Renal cortex interstitium (tissue), 11 donors: ENCODE measurements around the gene LIG1. TPM values are rescaled to one million over a fixed set of nuclear protein-coding genes. Genes with fewer than 3 reads are reported as not detected.

Experiments
- DNase-seq, 11 donors: peaks; one replicate each; pipeline ENCODE4 v3.0.0-alpha.2; 2013; ENCODE audit warnings: low read depth in 9 of 11, low spot score in 4 of 11; ENCODE audit errors: extremely low read depth in 1 of 11
- polyA plus RNA-seq, 3 donors: library from polyadenylated mRNA; unstranded; fragments of 120-200 nt; gene quantifications; one replicate each; pipeline ENCODE4 v1.2.1, GENCODE V29; 2013; ENCODE audit not compliant: insufficient read length in 3 of 3

Gene LIG1
- polyA plus RNA-seq, 3 donors: 61.8 to 78.8 (median 66.1) TPM

DNA sequence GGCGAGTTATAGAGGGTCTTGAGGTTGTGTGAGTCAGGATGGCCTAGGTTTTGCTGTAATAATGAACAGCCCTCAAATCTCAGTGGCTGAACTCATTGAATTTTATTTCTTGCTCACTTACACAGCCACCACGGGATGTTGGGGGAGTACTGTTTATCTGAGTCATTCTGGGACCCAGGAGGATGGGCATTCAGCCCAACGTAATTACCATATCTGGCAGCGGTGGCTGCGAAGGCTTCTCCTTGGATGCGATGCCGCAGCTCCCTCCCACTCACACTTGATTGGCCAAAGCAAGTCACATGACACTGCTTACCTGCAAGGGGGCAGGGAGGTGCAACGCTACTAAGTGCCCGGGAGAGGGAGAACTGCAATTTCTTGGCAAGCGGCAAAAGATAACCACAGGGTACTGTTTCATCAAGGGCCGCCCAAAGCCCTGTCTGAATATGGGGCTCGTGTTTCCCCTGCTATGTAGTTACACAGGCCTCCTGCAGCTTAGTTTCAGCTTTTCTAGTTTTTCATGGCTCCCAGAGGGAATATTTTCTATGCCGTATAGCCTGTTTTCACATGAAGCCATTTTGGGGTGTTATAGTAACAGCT lies 20.2 kb upstream of the LIG1 start:
- DNase-seq: peak in 3 of 11 donors; percentile 33 to 47 (median 38)

DNA sequence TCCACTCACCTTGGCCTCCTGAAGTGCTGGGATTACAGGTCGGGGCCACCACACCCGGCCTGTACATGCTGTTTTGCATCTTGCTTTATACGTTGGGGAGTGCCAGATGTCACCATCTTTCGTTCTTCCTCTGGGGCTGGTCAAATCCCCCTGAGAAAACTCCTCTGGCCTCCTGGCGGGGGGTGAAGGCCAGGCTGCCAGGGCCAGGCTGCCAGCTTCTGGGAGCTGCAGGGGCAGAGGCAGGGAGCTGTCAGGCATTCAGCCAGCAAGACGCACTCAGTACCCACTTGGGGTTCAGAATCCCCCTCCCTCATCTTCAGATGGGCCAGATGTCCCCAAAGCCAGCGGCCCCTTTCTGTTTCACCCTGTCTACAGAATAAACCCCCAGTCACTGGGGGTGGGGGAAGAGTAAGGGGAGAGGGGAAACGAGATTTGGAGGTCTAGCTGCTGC lies 16.4 kb upstream of the LIG1 start:
- no peak for DNase-seq

- DNase-seq: no peak
Observed at GRCh38 chr19:48186015-48186414, 15.9 kb upstream of the LIG1 start.

DNA sequence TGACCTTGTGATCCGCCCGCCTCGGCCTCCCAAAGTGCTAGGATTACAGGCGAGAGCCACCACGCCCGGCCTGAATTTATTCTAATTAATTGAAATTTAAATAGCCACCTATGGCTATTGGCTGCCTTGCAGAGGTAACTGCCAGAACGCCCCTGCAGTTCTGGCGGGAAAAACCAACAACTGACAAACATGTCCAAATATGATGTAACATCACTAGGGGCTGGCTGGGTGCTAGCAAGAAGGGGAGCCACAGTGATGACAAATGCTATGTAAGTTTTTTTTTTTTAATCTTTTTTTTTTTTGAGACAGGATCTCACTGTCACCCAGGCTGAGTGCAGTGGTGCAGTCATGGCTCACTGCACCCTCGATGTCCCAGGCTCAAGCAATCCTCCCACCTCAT lies 13.2 kb upstream of the LIG1 start:
- DNase-seq: no peak

GRCh38 chr19:48182434-48182833 lies 12.3 kb upstream of the LIG1 start:
- DNase-seq: no peak

DNA sequence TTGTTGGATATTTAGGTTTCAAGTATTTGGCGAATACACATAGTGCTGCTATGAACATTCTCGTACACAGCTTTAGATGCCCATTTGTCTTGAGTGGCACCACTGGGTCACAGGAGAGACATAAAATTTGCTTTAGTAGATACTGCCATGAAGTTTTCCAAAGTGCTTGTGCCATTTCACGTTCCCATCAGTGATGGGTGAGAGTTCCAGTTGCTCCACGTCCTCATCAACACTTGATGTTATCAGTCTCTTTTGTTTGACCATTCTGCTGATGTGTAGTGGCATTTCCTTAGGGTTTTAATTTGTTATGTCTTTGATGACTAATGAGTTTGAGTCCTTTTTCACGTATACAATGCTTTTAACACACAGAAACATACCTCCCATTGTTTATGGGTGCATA lies 11.4 kb upstream of the LIG1 start:
- no peak for DNase-seq

GRCh38 chr19:48176226-48176625 lies 6.1 kb upstream of the LIG1 start:
- no peak for DNase-seq

- DNase-seq: no peak
Observed at GRCh38 chr19:48175578-48175977, 5.4 kb upstream of the LIG1 start.

GRCh38 chr19:48174445-48175030 lies 4.4 kb upstream of the LIG1 start:
- no peak for DNase-seq

DNA sequence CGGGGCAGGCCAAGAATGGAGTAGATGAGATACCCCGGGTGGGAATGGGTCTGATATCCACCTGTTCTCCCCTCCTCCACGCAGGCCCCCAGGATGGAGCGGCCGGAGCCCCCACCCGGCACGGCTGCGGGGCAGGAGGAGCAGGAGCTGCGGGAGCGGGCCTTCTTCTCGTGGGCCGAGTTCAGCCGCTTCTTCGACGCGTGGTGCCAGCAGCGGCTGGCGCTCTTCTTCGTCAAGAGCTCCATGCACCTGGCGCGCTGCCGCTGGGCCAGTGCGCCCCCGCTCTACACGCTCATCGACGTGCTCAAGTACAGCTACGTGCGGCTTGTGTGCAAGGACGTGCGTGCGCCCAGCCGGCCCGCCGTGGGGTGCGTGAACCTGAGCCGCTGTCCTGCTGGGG lies 1.6 kb upstream of the LIG1 start:
- DNase-seq: no peak

DNA sequence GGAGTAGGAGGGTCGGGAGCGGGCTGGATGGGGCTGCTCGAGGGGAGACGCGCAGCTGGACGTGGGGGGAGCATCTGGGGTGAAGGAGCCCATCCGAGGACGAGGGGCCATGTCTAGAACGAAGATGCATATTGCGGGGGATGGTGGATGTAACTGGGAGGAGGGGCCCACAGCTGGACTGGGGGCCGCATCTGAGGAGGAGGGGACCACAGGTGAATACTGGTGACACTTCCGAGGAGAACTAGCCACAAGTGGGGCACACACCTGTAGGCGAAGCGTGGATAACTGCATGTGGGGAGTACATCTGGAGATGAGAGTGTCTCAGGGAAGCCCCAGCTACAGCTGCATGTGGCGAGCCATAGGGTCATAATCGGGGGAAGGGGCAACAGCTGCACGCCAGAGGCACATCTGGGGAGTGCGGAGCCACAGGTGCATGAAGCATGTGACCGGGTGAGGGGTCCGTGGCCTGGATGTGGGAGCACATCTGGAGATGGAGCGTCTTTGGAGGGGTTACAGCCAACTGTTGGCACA lies 738 bp upstream of the LIG1 start:
- DNase-seq: no peak

DNA sequence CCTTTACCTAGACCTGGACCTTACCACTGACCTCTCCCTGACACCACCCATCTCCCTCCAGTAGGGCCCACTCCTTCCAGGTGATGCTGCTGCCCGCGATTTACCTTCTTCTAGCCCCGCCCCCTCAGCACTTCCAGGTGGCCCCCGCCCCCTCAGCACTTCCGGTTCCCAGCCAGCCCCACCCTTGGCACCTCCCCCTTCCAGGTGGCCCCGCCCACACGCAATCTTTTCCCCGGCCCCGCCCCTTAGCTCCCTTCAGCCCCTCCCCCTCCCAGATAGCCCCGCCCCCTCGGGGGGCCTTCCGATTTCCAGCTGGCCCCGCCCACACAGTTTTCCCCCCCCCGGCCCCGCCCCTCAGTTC lies 586 bp downstream of the LIG1 start:
- DNase-seq: peak in 4 of 11 donors; percentile 26 to 38 (median 27)

DNA sequence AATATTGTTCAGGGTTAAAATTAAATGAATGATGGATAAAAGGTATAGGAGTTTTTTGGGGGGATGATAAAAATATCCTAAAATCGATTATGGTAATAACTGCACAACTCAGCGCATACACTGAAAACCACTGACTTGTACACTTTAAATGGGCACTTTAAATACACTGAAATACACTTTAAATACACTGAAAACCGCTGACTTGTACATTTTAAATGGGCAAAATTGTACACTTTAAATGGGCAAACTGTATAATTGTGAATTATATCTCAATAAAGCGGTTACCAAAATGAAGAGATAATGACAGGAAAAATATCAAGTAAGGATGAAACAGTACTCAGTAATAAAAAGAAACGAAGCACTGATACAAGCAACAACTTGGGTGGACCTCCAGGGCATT lies 1.5 kb downstream of the LIG1 start:
- no peak for DNase-seq

DNA sequence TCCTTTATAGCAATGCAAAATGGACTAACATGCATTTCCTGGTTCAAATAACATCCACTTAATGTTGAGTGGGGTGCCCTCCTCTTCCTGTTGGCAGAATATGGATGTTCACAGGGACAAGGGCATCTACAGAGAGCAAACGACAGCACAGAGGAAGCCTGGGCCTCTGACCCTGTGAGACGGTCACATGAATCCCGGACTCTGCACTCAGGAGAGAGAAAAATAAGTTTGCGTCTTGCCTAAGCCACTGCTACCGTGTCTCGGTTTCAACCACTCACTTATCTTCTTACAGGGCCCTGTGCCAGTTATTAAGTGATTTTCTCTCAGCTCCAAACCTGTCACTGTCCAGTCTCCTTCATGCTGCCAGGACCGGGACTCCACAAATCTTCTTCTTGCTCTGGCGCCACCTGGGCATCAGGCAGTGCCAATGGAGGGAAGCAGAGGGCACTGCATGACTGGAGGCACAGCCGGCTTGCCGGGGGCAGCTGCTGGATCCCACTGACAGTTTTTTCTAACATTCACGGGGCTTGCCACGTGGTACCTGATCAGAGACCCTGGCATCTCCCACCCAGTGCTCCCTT lies 11.8 kb downstream of the LIG1 start:
- DNase-seq: no peak

DNA sequence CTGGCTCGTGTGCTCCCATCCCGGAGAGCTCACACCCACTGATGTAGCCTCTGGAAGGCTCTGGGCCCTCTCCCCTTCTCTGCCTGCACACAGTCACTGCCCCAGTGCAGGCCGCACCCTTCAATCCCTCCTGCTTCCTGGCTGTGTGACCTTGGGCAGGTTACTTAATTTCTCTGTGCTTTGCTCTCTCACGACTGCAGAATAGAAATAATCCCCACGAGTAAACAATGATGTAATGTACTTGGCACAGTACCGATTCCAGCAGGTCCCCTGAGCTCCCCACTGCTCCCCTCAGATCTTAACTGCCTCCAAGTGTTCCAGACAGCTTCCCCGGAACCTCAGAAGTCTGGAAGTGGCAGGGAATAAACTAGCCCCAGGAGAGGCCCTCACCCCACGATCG lies 16.1 kb downstream of the LIG1 start:
- no peak for DNase-seq

GRCh38 chr19:48152551-48152950 lies 17.6 kb downstream of the LIG1 start:
- peak in 8 of 11 donors; percentile 19 to 57 (median 36) for DNase-seq

- DNase-seq: no peak
Observed at GRCh38 chr19:48149430-48149829, 20.7 kb downstream of the LIG1 start.

GRCh38 chr19:48148576-48148975 lies 21.6 kb downstream of the LIG1 start:
- DNase-seq: no peak

DNA sequence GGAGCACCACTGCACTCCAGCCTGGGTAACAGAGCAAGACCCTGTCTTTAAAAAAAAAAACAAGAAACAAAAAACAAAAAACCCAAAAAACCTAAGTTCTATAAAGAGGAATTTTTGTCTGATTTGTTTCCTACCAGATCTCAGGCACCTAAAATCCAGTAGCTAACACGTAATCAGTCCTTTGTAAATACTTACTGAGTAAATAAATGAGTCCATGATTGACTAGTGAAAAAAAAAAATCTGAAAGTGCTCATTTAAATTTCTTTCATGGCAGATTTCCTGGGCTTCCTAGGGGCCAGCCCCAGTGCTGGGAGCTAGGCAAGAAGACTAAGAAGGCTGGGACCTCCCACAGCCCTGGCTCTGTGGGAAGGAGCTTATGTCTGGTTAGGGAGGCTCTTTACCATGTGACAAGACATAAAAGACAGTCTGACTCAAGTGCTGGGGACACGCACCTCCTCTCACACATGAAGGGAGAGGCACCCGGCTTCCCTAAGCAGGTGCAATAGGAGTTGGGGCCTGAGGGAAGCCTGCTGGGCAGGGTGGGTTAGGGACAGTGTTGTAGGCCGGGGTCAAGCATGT lies 22.5 kb downstream of the LIG1 start:
- no peak for DNase-seq

DNA sequence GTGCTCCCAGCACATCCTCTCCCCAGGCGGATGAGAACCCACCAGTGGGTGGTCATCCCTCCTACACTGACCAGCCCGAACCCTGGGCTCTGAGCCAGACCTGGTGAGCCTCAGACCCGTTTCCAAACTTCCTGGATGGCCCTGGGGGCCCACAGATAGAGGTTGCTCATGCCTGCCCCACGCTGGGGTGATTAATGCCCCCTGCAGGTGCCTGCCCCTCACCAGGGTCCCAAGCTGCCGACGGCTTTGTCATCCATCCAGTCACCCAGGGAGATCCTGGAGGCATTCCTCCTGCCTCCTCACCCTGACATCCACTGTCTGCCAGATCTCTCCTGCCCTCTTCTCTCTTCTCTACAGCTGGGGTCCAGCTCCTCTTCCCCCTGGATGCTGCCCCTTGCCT lies 31.1 kb downstream of the LIG1 start:
- DNase-seq: no peak
